WTC11 (cell line): ENCODE data around the gene PIGP.

Experiments used
- IRF2 ChIP-seq: sonication (generic); formaldehyde crosslinking; IDR thresholded peaks from 2 replicates; pipeline ENCODE4 v1.8.0; 2022; ENCODE audit warnings: low read depth, missing genetic modification reagents, borderline replicate concordance
- MXD4 ChIP-seq: fragments of 250-450 bp; sonication (Bioruptor Pico); IDR thresholded peaks from 2 replicates; pipeline ENCODE4 v1.8.0; 2021; ENCODE audit warnings: mild to moderate bottlenecking, moderate library complexity, borderline replicate concordance
- TF ChIP-seq, protein P1 (sequence below): fragments of 200-600 bp; IDR thresholded peaks from 2 replicates; pipeline ENCODE4 v1.8.0; 2022; ENCODE audit warnings: antibody characterized with exemption

DNA sequence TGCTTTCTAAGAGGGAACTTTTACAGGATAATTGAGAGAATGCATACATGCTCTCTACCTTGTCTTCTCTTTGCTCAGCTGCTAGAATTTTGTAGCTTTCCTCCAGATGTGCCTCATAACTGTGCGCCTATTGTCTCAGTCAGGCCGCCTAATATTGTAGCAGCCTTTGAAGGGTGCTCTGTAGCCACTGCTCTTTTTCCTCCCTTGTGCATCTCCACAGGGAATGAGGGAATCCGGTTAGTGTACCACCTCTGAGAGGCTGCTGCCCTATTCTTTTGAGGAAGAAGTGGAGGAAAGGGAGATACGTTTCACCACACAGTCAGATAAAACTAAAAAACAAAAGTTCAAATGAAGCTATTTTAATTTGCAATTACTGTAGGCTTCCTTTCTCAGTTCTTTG lies 22.9 kb upstream of the PIGP start:
- TF ChIP-seq, protein P1, sequence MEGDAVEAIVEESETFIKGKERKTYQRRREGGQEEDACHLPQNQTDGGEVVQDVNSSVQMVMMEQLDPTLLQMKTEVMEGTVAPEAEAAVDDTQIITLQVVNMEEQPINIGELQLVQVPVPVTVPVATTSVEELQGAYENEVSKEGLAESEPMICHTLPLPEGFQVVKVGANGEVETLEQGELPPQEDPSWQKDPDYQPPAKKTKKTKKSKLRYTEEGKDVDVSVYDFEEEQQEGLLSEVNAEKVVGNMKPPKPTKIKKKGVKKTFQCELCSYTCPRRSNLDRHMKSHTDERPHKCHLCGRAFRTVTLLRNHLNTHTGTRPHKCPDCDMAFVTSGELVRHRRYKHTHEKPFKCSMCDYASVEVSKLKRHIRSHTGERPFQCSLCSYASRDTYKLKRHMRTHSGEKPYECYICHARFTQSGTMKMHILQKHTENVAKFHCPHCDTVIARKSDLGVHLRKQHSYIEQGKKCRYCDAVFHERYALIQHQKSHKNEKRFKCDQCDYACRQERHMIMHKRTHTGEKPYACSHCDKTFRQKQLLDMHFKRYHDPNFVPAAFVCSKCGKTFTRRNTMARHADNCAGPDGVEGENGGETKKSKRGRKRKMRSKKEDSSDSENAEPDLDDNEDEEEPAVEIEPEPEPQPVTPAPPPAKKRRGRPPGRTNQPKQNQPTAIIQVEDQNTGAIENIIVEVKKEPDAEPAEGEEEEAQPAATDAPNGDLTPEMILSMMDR, result no peak
- TF ChIP-seq MXD4 (no peak), IRF2 (no peak)
